Parathyroid adenoma (tissue), 2 donors: Measurements from ENCODE around the gene EIF4B.
A peak's percentile ranks its signal among the peaks of the same experiment; 100 is the strongest.

Experiments used
- H2AFZ ChIP-seq: fragments of 300-600 bp; sonication (generic); one replicate; pipeline ENCODE4 v1.7.0; 2017; ENCODE audit warnings: antibody characterized with exemption, mild to moderate bottlenecking
- H3K27ac ChIP-seq: fragments of 300-600 bp; sonication (generic); one replicate; pipeline ENCODE4 v1.7.0; 2017
- H3K27me3 ChIP-seq: fragments of 300-600 bp; sonication (generic); one replicate; pipeline ENCODE4 v1.7.0; 2017; ENCODE audit warnings: low read length; ENCODE audit not compliant: control insufficient read depth, insufficient read depth
- H3K36me3 ChIP-seq: fragments of 300-600 bp; sonication (generic); one replicate; pipeline ENCODE4 v1.7.0; 2017; ENCODE audit warnings: low read length; ENCODE audit not compliant: control insufficient read depth, insufficient read depth
- H3K4me1 ChIP-seq: fragments of 300-600 bp; sonication (generic); one replicate; pipeline ENCODE4 v1.7.0; 2017; ENCODE audit warnings: control low read depth
- H3K4me2 ChIP-seq: fragments of 300-600 bp; sonication (generic); one replicate; pipeline ENCODE4 v1.7.0; 2017; ENCODE audit warnings: low read length
- H3K4me3 ChIP-seq: fragments of 300-600 bp; sonication (generic); one replicate; pipeline ENCODE4 v1.7.0; 2017; ENCODE audit warnings: low read depth, low read length
- H3K79me2 ChIP-seq: fragments of 300-600 bp; sonication (generic); one replicate; pipeline ENCODE4 v1.7.0; 2017; ENCODE audit warnings: control low read depth
- H3K9ac ChIP-seq: fragments of 300-600 bp; sonication (generic); one replicate; pipeline ENCODE4 v1.7.0; 2017; ENCODE audit warnings: mild to moderate bottlenecking
- H3K9me3 ChIP-seq: fragments of 300-600 bp; sonication (generic); one replicate; pipeline ENCODE4 v1.7.0; 2017; ENCODE audit warnings: low read length; ENCODE audit not compliant: control insufficient read depth
- CTCF ChIP-seq: fragments of 300-600 bp; sonication (generic); IDR thresholded peaks from one replicate; pipeline ENCODE4 v1.7.0; 2017; ENCODE audit warnings: antibody characterized with exemption, mild to moderate bottlenecking
- donor health status: primary hyperparathyroidism.

EIF4B gene

DNA sequence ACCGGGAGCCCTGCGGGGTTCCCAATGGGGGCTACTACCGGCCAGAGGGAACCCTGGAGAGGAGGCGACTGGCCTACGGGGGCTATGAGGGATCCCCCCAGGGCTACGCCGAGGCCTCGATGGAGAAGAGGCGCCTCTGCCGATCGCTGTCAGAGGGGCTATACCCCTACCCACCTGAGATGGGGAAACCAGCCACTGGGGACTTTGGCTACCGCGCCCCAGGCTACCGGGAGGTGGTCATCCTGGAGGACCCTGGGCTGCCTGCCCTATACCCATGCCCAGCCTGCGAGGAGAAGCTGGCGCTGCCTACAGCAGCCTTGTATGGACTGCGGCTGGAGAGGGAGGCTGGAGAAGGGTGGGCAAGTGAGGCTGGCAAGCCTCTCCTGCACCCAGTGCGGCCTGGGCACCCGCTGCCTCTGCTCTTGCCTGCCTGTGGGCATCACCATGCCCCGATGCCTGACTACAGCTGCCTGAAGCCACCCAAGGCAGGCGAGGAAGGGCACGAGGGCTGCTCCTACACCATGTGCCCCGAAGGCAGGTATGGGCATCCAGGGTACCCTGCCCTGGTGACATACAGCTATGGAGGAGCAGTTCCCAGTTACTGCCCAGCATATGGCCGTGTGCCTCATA lies 53.3 kb downstream of the EIF4B start:
- H3K4me3 ChIP-seq: no peak overlapping the region
- no peaks in the 10 kb centered on the region for H3K27me3 ChIP-seq
- no peaks in the 10 kb centered on the region for H3K36me3 ChIP-seq
- H3K27ac ChIP-seq: no peak overlapping the region
- H3K79me2 ChIP-seq: no peaks in the 10 kb centered on the region
- H3K4me2 ChIP-seq: no peak overlapping the region
- no peak for TF ChIP-seq CTCF
- no peak overlapping the region for H3K9ac ChIP-seq
- H3K4me1 ChIP-seq: peaks cover 21% of the 10 kb centered on the region
- H2AFZ ChIP-seq: no peak overlapping the region
- no peaks in the 10 kb centered on the region for H3K9me3 ChIP-seq

- Histone ChIP-seq H3K27ac (peak overlapping the region; percentile 54), H3K9me3 (no peaks in the 10 kb centered on the region), H3K9ac (no peak overlapping the region), H3K27me3 (no peaks in the 10 kb centered on the region), H3K36me3 (no peaks in the 10 kb centered on the region), H3K4me3 (no peak overlapping the region), H3K4me2 (no peak overlapping the region), H3K79me2 (no peaks in the 10 kb centered on the region), H2AFZ (no peak overlapping the region), H3K4me1 (peaks cover 18% of the 10 kb centered on the region)
- TF ChIP-seq CTCF: no peak
These were observed 53.9 kb downstream of the EIF4B start for GRCh38 chr12:53060064-53060720.

DNA sequence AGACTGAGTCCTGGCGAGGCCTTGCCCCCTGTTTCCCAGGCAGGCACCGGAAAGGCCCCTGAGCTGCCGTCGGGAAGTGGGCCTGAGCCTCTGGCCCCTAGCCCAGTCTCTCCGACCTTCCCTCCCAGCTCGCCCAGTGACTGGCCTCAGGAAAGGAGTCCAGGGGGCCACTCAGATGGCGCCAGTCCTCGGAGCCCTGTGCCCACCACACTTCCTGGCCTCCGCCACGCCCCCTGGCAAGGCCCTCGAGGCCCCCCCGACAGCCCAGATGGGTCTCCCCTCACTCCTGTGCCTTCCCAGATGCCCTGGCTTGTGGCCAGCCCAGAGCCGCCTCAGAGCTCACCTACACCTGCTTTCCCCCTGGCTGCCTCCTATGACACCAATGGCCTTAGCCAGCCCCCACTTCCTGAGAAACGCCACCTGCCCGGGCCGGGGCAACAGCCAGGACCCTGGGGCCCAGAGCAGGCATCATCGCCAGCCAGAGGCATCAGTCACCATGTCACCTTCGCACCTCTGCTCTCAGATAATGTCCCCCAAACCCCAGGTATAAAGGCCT lies 54.5 kb downstream of the EIF4B start:
- Histone ChIP-seq H3K4me1 (peaks cover 18% of the 10 kb centered on the region), H3K79me2 (no peaks in the 10 kb centered on the region), H2AFZ (no peak overlapping the region), H3K4me2 (peak overlapping the region; percentile 13), H3K4me3 (no peak overlapping the region), H3K27me3 (no peaks in the 10 kb centered on the region), H3K9me3 (no peaks in the 10 kb centered on the region), H3K36me3 (no peaks in the 10 kb centered on the region), H3K9ac (no peak overlapping the region), H3K27ac (peak overlapping the region; percentile 54)
- TF ChIP-seq CTCF: no peak

GRCh38 chr12:53061404-53062010 lies 55.3 kb downstream of the EIF4B start:
- Histone ChIP-seq H3K9ac (no peak overlapping the region), H3K4me3 (no peak overlapping the region), H3K9me3 (no peaks in the 10 kb centered on the region), H3K27me3 (no peaks in the 10 kb centered on the region), H3K79me2 (no peaks in the 10 kb centered on the region), H2AFZ (no peak overlapping the region), H3K4me2 (peak overlapping the region; percentile 13), H3K36me3 (no peaks in the 10 kb centered on the region), H3K27ac (peak overlapping the region; percentile 54), H3K4me1 (peaks cover 23% of the 10 kb centered on the region)
- peak; percentile 41 for TF ChIP-seq CTCF
